GM19395 (cell line): Measurements from ENCODE around the gene DCX.
"Not testable (repeated sequence)": the region's sequence is repeated elsewhere in the genome, so short reads cannot be mapped to it uniquely, and the experiment has no call there.

Source experiments
- ATAC-seq: cut with Tn5 transposase; IDR thresholded peaks from one replicate; pipeline ENCODE4 v1.9.1; 2021; ENCODE audit warnings: mild to moderate bottlenecking, moderate library complexity; ENCODE audit not compliant: unreplicated experiment

The DCX gene

DNA sequence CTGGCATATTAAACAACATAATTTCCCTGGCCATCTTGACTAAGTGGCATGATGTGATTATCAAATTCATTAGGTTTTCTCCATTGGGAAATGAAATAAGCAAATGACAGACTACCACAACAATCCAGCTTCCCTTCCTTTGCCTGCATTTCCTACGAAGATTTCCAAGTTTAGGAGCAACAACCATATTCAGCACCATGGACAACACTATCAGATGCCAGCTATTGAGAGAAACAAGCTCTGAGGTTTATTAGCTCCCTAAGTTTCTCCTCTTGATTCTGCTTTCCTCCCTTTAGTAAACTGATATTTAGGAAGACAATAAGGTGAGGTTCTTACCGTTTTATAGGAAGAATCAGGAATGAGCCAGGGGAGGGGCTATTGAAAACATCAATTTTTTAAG lies 36.2 kb downstream of the DCX start:
- ATAC-seq: no peak

DNA sequence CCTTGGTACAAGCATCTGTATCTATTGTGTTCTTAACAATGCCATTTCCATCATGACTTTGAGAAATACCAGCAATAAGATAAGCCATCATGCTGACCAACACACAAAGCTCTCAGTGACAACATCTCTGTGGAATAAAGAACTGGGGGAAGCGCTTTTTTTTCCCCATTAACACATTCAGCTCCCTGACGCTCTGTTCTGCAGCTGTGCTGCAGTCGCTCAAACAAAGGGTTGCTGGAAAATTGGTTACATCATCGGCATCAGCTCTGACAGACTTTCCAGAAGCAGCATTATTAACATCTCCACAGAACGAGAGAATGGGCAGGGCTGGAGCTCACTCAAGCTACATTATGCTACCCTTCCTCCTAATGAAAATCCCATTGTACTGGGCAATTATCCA lies 39.9 kb downstream of the DCX start:
- no peak for ATAC-seq

DNA sequence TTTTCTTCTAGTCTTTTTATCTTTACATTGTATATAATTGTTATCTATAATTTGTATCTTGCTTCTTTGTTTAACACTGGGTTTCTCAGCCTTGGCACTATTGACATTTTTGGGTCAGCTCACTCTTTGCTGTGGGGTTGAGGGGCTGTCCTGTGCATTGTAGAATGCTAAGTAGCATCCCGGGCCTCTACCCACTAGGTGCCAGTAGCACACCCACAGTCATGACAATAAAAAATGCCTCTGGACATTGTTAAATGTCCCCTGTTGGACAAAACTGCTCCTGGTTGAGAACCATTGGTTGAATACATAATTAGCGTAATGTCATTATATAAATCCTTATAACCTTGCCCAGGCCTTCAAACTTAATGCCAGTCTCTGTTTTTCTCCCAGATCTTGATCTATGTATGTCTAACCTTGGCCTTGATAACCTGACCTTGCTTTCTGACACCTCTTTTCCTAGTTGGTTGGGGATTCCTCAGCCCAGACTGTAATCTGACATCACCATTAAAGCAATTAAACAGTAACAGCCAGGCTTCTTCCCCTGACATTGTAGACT lies 46.1 kb downstream of the DCX start:
- no peak for ATAC-seq

DNA sequence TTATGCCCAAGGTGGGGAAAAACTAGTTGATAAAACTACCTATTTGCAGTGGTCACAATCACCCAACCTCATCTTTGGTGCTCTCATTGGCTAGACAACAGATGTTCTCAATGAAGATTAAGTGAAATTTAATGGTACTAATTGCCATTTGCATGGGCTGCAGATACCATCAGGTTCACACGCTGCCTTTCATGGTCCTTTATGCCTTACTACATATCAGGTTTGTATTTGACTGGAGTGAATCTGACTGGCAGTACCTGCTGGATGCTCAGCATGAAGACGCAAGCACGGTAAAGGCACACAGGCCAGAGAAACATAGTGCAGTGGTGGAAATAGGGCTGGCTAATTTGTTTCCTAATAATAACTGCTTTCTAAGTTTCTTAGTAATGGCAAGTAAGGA lies 48.3 kb downstream of the DCX start:
- ATAC-seq: no peak

DNA sequence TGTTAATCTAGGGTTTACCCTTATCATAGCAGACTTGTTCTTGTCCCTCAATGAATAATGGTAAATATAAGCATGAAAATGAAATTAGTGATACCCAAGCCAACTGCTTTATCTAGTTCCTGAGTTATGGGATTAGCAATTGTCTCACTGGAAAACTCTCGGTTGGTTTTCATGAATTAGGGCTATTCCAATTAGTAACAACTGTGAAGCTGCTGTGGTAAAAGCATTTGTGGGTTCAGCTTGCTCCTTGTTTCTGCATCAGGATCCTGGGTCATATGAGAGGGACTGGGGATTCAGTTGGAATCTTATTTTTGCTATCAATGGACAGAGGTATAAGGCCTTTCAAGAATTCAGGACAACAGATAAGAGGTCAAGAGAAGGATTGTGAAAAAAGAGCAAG lies 50.2 kb downstream of the DCX start:
- no peak for ATAC-seq

DNA sequence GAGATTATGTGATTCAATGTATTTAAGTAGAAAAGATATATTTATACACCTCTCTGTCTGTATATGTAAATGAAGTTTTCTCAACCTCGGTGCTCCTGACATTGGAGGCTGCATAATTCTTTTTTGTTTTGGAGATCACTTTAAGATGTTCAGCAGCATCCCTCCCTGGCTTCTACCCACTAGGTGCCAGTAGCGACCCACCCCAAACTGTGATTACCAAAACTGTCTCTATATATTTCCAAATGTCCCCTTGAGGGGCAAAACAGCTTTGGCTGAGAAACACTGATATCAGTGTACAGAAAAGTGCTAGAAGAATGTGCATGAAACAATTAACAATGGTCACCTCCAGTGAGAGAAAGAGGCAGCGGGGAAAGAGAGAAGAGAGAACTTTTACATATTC lies 51.2 kb downstream of the DCX start:
- no peak for ATAC-seq

DNA sequence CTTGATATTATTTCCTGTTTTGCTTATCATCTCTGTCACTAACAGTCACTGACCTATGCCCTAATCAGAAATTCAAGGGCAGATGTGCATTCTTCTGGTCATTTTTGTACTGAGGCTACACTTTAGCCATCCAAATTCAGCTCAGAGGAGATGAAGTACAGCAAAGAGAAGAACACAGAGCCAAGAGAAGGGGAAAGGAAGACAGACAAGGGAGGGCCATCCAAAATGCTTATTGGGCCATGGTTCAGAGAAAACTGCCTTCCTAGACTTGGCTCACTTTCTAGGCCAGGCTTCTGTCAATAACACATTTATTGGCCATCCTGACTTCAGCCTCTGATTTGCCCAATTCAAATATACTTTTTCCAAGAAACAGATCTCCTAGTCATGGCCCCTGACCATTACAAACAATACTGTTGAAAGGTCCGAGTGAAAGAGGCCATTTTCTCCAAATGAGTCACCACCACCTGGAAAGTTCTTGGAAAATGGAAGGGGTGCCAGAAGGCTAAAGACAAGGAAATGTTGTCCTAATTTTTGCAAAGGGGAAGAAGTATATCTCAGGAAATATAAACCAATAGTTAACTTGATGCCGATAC lies 56.4 kb downstream of the DCX start:
- no peak for ATAC-seq

DNA sequence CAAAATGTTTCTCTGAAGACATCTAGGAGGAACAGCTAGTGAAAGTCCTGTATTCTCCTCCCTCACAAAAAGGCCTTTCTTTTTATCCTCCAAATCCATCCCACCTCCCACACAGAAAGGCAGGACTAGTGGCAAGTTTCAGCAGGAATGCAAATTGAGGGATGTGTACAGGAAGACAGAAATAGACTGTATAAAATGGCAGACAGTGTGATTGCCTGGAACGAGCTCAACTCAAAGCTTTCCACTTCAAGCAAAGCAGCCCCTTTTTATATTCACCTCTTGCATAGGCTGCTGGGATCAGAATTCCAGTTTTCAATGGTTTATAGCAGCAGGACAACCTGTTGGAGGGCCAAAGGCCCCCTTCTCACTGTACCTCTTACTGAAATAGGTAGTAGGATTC lies 57.5 kb downstream of the DCX start:
- ATAC-seq: no peak

DNA sequence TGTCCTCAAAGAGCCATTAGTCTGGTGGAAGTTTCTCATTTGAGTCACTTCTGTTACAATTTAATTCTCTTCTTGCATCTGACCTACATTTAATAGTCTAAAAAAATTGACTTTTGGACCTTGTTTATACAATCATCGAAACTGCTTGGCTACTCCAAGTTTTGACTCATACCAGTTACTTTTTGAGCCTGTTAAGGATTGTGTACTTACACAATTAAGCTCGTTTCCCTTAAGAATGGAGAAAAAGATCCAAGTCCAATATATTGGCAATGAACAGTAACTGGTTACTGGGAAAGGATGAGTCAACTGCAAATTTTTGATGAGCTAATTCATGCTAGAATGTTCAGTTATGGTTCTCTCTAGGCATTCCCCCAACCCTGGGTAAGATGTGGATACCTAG lies 58.2 kb downstream of the DCX start:
- no peak for ATAC-seq

DNA sequence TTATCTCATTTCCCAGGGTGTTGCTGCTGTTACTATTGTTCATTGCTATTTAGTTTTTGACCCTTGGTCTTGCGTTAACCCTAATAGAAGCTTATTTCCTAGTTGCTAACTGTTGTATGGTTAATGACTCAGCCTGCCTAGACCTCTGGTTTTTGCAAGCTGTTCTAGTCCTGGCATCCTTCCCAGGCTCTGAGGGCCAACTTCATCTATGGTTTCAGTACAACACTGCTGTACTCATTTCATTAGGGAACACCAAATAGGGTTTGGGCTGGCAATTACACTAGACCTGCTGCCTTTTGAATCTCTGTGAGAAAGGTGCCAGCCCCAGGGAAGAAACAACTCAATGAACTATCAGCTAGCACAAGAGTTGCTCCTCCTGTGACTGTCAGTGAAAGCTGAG lies 59.6 kb downstream of the DCX start:
- no peak for ATAC-seq

DNA sequence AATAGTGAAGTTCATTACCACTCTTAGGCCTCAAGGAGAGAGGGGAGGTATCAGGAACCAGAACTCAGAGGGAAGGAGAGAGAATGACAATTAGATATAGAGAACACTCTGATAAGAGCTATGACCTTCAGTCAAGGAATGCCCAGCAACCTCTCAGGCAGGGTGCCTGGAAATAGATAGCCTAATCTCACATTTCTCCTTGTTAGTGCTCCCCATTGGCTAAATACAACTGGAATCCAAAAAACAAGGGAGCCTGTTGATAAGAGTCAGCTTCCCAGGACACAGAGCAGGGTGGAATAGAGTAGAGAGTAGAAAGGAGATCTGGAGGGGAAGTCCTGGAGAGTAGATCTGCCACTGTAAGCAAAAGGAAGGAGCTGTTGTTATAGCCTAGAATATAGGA lies 62.1 kb downstream of the DCX start:
- ATAC-seq: no peak

DNA sequence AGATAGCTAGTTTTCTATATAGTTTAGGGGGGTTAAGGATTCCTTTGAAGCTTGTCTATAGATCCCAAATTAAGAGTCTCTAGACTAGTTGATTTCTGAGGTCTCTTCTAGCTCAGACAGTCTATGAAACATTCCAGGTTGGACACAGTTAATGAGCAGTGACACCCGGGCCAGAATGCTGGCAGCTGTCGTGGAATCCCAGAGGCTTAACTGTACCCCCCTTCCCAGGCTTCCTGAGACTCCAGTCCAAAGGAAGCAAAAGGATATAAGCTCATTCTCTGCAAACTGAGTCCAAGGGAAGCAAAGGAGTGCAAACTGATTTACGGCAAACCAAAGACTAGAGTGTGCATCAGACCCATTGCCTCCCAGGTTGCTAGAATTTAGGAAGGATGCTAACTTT lies 62.9 kb downstream of the DCX start:
- ATAC-seq: no peak

DNA sequence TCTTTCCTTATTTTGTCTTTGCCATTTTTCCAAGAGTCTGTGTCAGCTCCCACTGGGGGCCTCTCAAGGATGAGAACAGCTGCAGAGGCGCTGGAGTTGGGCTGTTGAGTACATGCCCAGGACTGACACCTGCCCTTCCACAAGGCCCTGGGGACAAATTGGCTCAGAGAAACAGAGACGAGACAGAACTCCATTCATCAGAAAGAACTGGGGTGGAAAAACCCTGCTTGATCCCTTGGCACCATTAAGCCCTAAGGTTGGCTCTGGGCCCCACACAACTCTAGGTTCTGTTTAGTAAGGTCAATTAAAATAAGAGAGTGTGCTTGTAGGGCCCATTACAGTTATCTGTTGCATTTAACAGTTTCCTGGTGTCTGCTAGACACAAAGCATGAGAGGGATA lies 63.6 kb downstream of the DCX start:
- ATAC-seq: no peak

DNA sequence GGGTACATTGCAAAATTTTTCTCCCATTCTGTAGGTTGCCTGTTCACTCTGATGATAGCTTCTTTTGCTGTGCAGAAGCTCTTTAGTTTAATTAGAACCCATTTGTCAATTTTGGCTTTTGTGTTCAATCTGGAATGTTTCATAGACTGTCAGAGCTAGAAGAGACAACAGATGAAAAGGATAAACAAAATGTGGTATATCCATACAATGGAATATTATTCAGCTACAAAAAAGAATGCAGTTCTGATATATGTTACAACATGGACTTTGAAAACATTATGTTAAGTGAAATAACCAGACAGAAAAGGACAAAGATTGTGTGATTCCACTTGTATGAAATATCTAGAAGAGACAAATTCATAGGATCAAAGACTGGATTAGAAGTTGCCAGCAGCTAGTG lies 65.8 kb downstream of the DCX start:
- not testable (repeated sequence) for ATAC-seq

DNA sequence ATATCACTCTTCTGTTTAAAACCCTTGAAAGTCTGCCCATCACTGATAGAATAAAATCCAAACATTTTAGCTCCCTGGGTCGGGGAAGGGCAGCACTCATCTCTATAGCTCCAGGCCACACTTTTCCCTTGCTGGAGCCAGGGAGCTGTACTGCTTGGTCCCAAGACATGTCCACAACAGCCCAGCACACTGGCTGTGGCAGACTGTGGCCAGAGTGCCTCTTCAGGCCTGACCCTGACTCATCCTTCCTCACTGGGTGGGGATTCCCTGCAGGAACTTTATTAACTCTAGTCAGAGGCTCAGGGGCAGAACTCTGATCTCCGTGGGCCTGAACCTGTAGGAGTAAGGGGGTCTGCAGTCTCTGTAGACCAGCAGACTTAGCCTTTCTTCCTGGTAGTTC lies 71.9 kb downstream of the DCX start:
- ATAC-seq: no peak

DNA sequence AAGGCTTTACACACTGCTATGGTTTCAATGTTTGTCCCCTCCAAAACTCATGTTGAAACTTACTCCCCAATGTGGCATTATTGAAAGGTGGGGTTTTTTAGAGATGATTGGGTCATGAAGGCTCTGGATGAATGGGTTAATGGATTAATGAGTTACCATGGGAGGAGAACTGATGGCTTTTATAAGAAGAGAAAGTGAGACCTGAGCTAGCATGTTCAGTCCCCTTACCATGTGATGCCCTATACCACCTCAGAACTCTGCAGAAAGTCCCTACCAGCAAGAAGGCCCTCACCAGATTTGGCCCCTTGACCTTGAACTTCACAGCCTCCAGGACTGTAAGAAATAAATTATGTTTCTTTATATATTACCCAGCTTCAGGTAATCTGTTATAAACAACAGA lies 72.8 kb downstream of the DCX start:
- no peak for ATAC-seq

DNA sequence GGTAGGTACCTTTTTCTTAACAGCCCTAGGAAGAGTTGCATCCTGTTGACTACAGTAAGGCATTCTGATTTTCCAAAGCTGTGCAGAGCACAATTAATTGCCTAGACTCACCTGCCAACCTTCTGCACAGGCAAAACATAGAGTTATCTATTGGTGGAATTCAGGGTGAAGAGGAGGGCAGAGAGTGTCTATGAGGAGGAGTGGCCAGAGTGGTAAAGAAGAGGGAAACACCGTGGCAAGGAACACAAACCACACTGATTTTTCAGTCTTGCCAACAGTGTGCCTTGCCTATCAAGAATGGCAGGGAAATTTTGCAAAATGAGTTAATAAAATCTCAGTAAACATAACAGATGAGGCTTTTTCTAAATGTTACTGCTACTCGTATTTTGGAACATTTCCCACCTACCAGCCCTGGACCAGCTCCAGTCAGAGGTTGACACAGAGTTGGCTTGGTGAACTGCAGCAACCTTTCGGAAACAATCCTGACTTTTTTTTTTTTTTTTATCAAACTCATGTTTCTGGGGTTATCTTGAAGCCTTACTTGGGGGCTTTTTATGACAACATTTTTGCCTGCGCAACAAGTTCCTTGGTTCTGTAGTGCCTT lies 73.8 kb downstream of the DCX start:
- no peak for ATAC-seq

DNA sequence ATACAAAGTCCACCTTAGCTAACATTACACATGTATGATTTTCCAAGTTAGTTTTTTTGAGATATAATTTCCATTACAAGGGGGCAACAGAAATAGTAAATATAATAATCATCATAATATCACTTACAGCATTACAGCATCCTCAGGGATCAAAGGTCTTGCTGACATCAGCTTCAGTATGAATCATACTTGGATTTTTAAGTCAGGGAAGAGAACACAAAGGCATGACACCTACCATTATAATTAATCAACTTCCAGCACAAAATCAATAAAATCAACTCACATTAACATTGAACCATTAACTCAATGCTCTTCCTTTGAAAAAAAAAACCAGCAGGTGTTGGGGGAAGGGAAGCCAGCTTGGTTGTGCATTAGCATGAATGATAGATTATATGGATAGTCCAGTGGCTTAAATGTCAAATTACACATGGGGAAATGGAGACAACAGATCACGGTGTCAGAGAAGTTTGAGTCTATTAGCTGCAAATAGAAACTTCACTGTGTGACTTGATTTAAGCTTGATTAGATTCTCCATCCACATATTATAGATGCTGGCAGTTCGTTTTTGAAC lies 74.8 kb downstream of the DCX start:
- ATAC-seq: no peak

DNA sequence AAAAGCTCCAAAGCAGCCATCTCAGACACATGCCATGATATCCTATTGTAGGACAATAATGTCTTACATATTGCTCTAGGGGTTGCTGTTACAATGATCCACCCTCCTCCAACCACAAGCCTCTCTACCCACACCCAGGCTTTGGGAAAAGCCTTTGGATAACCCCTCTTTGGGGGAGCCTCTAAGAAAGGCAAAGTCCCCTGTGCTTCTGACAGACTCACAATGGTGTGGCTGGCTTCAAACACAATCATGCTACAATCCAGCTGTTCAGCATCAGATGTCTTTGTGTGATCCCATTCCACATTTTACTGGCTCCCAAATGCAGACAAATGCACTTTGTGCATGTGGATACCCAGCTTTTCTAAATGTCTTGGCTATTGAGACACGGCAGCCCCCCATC lies 75.9 kb downstream of the DCX start:
- no peak for ATAC-seq

DNA sequence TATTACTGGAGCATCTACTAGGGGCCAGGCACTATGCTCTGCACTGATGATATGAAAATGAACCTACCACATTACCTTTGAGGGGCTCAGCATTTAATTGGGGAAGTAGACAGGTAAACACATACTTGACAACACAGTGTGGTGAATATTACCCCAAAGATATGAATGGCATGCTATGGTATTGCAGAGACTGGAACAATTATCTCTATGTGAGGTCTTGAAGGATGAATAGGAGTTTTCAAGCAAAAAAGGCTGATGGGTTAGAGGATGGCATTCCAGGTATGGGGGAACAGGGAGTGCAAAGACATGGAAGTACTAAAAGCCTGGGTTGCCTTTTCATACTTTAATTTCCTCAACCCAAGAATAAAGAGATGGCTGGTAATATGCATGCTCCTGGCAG lies 82.6 kb downstream of the DCX start:
- no peak for ATAC-seq

DNA sequence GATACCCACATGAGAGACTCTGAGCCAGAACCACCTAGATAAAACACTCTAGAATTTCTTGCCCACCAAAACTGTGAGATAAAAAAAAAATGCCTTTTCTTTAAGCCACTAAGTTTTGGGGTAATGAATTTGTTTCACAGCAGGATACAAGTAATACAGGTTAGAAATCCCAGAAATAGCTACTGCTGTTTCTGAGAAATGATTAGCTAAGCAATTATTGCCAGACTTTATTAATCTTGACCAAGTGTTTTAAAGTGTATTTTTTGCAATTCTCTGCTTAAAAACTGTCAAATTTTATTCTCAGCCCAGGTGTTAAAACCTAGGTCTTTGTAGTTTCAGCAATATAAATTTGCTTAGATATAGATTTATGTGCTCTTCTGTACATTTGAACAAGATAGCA lies 83.1 kb downstream of the DCX start:
- ATAC-seq: no peak

DNA sequence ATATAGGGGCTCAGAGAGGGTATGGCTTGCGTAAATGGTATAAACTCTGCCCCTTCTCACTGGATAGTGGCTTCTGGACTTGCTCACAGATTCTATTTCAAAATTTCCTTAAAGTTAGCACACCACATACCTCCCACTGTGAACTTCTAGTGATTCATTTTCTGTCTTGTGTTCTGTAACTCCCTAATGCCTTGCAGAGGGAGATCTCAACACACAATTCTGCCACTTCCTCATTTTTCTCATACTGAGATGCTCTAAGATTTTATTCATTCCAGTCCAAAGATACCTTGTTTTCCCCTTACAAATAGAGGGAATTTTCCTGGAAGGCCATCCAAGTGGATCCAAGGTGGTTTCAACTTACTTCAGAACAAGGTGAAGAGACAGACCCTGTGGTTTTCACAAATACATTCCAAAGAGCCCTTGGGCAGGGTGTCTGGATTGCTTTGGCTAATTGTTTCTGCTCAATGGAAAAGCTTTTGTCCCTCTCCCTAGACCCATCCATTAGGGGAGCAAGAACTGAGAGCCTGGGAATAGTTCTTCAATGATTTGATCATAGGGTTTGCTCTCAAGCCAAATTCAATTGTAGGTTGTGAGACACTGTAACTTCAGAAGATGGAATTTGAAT lies 89.6 kb downstream of the DCX start:
- ATAC-seq: no peak
